GM11168 (cell line): ENCODE results near the gene ME1.
"Not testable (repeated sequence)": the region's sequence is repeated elsewhere in the genome, so short reads cannot be mapped to it uniquely, and the experiment has no call there.

ENCODE experiments used
- in situ Hi-C: fragments of 300-500 bp; cut with MboI; formaldehyde crosslinking; loops from one replicate; pipeline ENCODE4 v1.12.0; 2022; ENCODE audit warnings: low sequenced_read_pairs; ENCODE audit not compliant: unreplicated experiment

ME1 gene

DNA sequence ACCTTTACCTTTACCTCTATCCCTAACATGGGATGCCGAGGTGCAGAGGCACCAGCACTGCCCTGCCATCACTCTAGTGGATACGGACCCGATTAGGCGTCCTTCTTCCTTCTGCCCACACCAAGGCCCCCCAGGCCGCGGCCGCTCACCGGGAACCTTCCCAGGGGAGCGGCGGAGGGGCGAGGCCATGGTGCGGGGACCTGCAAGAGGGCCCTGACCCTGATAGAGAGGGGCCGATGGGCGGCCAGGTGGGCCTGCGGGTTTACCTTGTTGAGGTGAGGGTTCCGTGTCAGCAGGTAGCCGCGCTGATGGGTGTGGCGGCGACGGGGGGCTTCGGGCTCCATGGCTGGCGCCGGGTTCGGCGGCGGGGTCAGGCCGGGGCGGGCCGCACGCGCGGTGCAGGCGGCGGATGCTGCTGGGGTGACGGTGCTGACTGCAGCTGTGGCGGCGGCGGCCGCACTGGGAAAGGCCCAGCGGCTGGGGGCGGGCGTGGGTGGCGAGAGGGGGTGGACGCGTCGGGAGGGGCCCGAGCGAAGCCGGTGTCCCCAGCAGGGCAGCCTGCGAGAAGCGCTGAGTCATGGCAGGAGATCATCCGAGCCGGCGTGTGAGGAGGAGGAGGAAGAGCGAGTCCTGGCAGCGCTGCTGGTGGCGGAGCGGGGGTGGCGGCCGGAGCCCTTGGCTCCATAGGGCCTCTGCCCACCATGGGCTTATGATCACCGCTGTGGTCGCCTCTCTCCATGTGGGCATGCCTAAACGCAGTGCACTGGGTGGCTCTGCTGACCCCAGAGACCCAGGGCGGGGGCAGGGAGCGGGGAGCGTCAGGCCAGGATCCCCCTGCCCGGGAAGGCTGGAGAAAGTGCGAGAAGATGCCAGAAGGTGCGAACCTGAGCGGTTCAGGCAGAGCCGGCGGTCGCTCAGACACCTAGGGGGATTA is at the start of gene ME1:
Gene ME1, minus strand, starts transcription at position 441 of the 934 bp plus-strand sequence. Its CDS starts 97 bp downstream, at position 344.
- in situ Hi-C loops: no loop called here

DNA sequence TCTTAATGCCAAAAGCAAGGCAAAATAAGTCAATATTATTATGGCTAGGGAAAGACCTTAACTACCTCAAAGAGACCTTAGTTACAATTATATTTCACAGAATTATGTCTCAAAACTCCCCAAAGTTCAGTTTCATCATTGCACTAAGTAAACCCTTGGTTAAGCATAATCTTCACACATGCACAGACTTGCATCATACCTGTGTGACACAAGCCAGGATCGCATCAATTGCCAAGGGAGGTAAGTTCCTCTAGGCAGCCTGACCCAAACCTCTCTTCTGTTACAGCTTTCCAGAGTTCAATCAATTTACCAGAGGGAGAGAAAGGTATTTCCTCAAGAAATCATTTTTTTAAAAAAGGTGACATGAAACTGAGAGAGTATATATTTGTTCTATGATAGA is 49.6 kb upstream of the ME1 start:
- in situ Hi-C loops: no loop called here

GRCh38 chr6:83479389-83479788 is 48.5 kb upstream of the ME1 start:
- in situ Hi-C loops: no loop called here

- in situ Hi-C loops: no loop called here
These were observed 46.1 kb upstream of the ME1 start for GRCh38 chr6:83476971-83477370.

- in situ Hi-C loops: no loop called here
These were observed 43.5 kb upstream of the ME1 start for GRCh38 chr6:83474309-83474708.

DNA sequence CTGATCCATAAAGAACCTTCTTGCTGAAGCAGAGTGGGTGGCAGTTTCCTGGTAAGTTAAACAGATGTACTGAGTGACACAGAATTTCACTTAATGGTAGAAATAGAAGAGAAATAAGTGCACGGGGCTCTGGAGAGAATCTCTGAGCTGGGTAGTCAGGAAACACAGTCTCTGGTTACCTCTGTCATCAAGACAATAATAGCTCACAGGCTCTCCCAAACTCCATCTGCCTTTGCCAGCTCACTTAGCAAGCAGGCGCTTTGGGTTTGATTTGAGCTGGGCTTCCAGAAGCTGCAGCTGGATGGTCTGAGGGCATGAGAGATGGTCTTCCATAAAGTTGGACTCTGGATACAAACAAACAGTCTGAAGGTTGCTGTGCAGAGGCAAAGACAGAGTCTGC is 41.9 kb upstream of the ME1 start:
- in situ Hi-C loops: no loop called here

DNA sequence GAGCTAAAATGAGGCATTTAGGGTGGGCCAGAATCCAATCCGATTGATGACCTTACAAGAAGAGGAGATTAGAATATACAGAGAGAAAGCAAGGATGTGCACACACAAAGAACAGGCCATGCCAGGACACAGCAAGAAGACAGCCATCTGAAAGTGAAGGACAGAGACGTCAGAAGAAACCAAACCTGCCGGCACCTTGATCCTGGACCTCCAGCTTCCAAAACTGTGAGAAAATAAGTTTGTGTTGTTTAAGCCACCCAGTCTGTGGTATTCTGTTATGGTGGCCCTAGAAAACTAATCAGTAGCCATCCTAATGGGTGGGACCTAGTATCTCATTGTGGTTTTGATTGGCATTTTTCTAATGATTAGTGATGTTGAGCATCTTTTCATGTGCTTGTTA is 39.7 kb upstream of the ME1 start:
- in situ Hi-C loops: no loop called here

DNA sequence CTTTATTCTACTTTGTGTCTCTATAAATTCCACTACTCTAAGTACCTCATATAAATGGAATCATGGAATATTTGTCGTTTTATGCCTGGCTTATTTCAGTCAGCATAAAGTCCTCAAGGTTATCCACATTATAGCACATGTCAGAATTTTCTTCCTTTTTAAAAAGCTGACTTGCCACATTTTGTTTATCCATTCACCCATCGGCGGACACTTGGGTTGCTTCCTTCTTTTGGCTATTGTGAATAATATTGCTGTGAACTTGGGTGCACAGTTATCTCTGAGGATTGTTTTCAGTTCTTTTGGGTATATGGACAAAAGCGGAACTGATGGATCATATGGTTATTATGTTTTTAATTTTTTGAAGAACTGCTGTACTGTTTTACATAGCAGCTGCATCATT is 39.1 kb upstream of the ME1 start:
- in situ Hi-C loops: no loop called here

GRCh38 chr6:83467620-83468036 is 36.8 kb upstream of the ME1 start:
- in situ Hi-C loops: no loop called here

- in situ Hi-C loops: no loop called here
These were observed 35.5 kb upstream of the ME1 start for GRCh38 chr6:83466328-83466727.

- in situ Hi-C loops: no loop called here
These were observed 33.7 kb upstream of the ME1 start for GRCh38 chr6:83464381-83465140.

DNA sequence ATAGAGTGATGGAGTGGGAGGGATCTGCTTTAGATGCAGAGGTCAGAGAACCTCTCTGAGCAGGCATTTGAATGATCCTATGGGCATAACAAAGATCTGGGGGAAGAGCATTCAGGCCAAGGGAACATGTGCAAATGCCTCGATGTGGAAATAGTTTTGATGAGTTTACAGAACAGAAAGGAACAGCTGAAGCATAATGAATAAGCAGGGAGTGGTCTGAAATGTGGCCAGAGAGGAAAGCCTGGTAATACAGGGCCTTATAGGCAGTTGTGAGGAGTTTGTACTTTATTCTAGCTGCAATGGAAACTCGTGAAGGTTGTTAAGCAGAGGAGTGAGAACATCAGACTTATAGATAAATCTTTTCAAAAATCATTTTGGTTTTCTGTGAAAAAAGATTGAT is 33.0 kb upstream of the ME1 start:
- in situ Hi-C loops: no loop called here

DNA sequence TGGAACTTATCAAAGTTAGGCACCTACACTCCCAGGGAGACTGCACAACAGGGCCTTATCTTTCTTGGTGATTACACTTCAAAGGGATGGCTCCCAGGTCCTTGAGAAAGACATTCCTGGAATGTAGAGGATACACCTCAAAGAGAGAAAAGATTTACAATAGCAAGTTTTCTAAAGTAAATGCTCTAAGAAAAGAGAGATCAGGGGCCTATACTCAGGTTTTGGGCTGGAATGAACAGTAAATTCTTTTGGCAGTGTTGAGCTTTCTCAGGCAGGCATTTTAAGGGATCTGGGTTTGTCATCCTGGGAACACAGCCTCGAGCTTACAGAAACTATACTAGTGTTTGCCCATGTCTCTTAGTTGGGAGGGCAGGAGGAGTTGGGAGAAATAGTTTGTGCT is 31.7 kb upstream of the ME1 start:
- in situ Hi-C loops: no loop called here

GRCh38 chr6:83461438-83461837 is 30.6 kb upstream of the ME1 start:
- in situ Hi-C loops: no loop called here

DNA sequence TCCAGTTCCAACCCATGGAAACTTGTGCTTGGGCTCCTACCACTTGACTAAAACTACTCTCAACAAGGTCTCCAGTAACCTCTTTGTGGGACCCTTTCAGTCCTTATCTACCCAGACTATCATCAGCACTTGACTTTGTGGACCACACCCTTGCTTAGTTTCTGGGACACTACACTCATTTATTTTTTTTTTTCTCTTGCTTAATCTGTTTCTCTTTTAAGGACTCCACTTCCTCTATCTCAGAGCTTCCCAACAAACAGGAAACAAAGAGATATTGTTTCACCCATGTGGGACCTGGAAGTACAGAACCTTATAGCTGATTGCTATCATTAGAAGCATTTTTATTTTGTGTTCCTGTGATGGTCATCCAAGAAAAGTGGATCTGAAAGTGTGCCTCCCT is 28.8 kb upstream of the ME1 start:
- in situ Hi-C loops: no loop called here

DNA sequence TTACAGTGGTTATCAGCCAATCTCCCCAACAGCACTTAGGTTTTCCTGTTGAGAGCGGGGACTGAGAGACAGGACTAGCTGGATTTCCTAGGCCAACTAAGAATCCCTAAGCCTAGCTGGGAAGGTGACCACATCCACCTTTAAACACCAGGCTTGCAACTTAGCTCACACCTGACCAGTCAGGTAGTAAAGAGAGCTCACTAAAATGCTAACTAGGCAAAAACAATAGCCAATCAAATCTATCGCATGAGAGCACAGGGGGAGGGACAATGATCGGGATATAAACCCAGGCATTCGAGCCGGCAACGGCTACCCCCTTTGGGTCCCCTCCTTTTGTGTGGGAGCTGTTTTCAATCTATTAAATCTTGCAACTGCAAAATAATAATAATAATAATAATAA is 19.2 kb upstream of the ME1 start:
- in situ Hi-C loops: not testable (repeated sequence)

DNA sequence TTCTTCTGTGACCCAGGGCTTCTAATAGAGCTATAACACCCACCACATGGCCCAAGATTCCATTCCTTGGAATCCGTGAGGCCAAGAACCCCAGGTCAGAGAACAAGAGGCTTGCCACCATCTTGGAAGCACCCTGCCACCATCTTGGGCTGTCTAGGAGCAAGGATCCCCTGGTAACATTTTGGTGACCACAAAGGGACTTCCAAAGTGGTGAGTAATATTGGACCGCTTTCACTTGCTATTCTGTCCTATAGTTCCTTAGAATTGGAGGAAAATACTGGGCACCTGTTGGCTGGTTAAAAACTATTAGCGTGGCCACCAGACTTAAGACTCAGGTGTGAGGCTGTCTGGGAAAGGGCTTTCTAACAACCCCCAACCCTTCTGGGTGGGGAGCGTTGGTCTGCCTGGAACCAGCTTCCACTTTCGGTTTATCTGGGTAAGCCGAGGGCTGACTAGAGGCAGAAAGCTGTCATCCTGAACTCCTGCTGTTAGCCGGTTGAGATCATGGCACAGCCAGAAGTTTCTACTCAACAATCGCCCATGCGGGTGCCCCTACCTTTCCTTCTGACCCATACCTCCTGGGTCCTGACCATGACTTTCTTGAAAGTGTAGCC is 13.3 kb upstream of the ME1 start:
- in situ Hi-C loops: not testable (repeated sequence)

GRCh38 chr6:83443516-83443915 is 12.7 kb upstream of the ME1 start:
- in situ Hi-C loops: no loop called here

DNA sequence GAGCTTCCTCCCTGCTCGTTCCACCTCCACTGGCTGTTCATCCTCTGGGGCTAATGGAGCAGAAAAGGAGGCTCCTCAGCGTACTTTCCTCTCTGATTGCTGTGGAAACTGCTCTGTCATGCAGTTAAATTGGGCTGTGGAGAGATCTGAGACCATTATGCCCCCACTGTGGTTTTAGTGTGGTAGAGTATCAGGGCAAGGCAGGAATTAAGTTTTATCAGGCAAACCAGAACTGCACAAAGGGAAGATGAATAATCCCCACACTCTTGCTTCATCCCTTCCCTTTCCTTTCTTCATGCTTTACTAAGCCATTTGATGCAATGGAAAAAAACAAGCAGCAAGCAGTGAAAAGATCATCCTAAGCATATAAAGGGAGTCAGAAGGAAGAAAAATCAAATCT is 11.9 kb upstream of the ME1 start:
- in situ Hi-C loops: no loop called here

GRCh38 chr6:83439201-83439600 is 8.3 kb upstream of the ME1 start:
- in situ Hi-C loops: no loop called here

DNA sequence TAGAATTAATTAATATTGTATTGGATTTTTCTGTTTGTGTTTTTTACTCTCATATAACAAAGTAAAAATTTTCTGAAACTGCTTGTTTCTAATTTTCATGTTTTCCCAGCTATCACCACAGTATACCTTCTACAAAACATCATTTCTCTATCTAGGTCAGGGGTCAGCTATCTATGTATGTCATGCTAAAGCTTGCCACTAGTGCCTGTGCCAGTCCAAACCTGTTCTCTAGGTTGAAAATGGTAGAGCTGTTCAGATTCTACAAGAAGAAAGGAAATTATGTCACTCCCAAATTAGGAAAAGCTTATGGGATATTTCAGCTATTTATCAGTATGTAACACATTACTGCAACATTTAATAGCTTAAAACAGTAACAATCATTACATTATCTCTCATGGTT is 5.8 kb upstream of the ME1 start:
- in situ Hi-C loops: no loop called here
